Testis (tissue), 2 donors: ENCODE measurements around the gene NPIPB9.
"Not testable (repeated sequence)": the region's sequence is repeated elsewhere in the genome, so short reads cannot be mapped to it uniquely, and the experiment has no call there.

Experiments
- POLR2A ChIP-seq: fragments of 450-650 bp; IDR thresholded peaks from one replicate; pipeline ENCODE4 v1.6.1; 2017; ENCODE audit warnings: antibody characterized with exemption, mild to moderate bottlenecking, moderate library complexity
- TF ChIP-seq, protein P1 (sequence below), 3 experiments: fragments of 450-650 bp in 2 of 3; fragments of 200-600 bp in 1 of 3; sonication (generic) in 1 of 3; IDR thresholded peaks; one replicate each; pipeline ENCODE4 v1.5.1; 2016 to 2019; ENCODE audit warnings: antibody characterized with exemption in 3 of 3, mild to moderate bottlenecking in 2 of 3, moderate library complexity in 1 of 3

DNA sequence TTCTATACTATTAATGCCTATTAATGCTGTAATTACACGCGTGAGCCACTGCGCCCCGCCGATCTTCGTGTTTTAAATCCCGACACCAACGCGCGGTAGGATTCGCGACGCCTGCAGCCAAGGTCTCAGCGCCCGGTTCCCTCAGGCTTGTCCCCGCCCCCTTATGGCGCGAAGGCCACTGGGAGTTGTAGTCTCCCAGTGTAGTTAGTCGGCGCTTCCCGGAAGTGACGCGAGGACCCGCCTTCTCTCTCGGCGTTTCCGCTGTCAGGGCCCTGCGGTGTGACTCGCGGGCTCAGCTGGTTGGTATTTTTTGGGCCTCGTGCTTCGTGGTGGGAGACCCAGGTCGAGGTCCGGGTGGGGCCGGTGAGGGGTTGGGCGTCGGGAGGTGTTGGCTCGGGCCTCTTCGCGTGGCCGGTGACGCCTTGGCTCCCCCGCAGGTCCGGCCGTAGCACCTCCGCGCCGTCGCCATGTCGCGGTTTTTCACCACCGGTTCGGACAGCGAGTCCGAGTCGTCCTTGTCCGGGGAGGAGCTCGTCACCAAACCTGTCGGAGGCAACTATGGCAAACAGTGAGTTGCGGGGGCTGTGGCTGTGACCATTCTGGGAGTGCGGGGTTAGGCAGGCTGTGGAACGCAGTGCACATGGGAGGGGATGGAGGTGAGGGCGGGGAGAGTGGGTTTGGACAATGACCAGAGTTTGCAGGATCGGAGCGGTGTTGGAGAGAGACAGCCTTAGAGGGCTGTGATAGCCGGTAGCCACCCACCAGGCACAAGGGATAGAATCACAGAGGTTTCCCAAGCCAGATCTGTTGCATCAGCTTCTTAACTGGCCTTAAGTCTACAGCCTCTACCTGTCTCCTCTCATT is 40.1 kb upstream of the NPIPB9 start, which contains the start of gene EIF3C:
- TF ChIP-seq, protein P1, sequence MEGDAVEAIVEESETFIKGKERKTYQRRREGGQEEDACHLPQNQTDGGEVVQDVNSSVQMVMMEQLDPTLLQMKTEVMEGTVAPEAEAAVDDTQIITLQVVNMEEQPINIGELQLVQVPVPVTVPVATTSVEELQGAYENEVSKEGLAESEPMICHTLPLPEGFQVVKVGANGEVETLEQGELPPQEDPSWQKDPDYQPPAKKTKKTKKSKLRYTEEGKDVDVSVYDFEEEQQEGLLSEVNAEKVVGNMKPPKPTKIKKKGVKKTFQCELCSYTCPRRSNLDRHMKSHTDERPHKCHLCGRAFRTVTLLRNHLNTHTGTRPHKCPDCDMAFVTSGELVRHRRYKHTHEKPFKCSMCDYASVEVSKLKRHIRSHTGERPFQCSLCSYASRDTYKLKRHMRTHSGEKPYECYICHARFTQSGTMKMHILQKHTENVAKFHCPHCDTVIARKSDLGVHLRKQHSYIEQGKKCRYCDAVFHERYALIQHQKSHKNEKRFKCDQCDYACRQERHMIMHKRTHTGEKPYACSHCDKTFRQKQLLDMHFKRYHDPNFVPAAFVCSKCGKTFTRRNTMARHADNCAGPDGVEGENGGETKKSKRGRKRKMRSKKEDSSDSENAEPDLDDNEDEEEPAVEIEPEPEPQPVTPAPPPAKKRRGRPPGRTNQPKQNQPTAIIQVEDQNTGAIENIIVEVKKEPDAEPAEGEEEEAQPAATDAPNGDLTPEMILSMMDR (IDR thresholded peaks at IDR 0.05): not testable (repeated sequence)
- TF ChIP-seq POLR2A: not testable (repeated sequence)
